Adrenal gland (tissue), 12 donors: ENCODE data around the gene DNM1. TPM values are rescaled to one million over a fixed set of nuclear protein-coding genes. Genes with fewer than 3 reads are reported as not detected.
A peak's percentile ranks its signal among the peaks of the same experiment; 100 is the strongest.

Experiments used
- DNase-seq, 7 donors: peaks; one replicate each; pipeline ENCODE4 v3.0.0-alpha.2; 2019 to 2020
- H3K27ac ChIP-seq, 5 donors: fragments of 200-600 bp; sonication (generic) in 4 of 5; 1 replicate in 3 of 5; 2 replicates in 2 of 5; pipeline versions ENCODE4 v1.5.1 to v1.8.0; 2016 to 2020; ENCODE audit warnings: mild to moderate bottlenecking in 1 of 5
- H3K27me3 ChIP-seq: fragments of 200-600 bp; 2 replicates; pipeline ENCODE4 v1.8.0; 2021
- H3K36me3 ChIP-seq, 2 donors: fragments of 200-600 bp; replicated peaks in 1 of 2; 1 replicate in 1 of 2; 2 replicates in 1 of 2; pipeline versions ENCODE4 v1.5.1 to v1.8.0; 2018 to 2022
- H3K4me1 ChIP-seq, 2 donors: fragments of 200-600 bp; replicated peaks in 1 of 2; 1 replicate in 1 of 2; 2 replicates in 1 of 2; pipeline versions ENCODE4 v1.5.1 to v1.8.0; 2018 to 2021
- H3K4me3 ChIP-seq, 4 donors: fragments of 200-600 bp; sonication (generic) in 3 of 4; one replicate each; pipeline ENCODE4 v1.5.1; 2016 to 2018
- H3K9me3 ChIP-seq, 3 donors: fragments of 200-600 bp; sonication (generic) in 1 of 3; replicated peaks in 1 of 3; 1 replicate in 2 of 3; 2 replicates in 1 of 3; pipeline versions ENCODE4 v1.5.1 to v1.8.0; 2016 to 2021
- CTCF ChIP-seq, 6 experiments: fragments of 450-650 bp in 4 of 6; fragments of 200-600 bp in 2 of 6; sonication (generic) in 1 of 6; IDR thresholded peaks; 1 replicate in 5 of 6; 2 replicates in 1 of 6; pipeline versions ENCODE4 v1.5.1 to v1.8.0; 2016 to 2021; ENCODE audit warnings: antibody characterized with exemption in 6 of 6, mild to moderate bottlenecking in 2 of 6, moderate library complexity in 1 of 6
- POLR2A ChIP-seq, 2 donors: fragments of 450-650 bp; IDR thresholded peaks; one replicate each; pipeline ENCODE4 v1.6.1; 2017; ENCODE audit warnings: antibody characterized with exemption in 2 of 2, mild to moderate bottlenecking in 2 of 2, moderate library complexity in 1 of 2
- WGBS, 4 donors: extraction: QIAGEN DNeasy Blood & Tissue Kit in 2 of 4; methylation state at CpG; one replicate each; pipeline versions ENCODE4 v1.1.5 to v1.1.7; 2013 to 2017; 5-methylcytosine and 5-hydroxymethylcytosine counted together
- intact Hi-C, 2 donors: fragments of 100-400 bp; cut with DNase I; formaldehyde crosslinking; loops; one replicate each; pipeline versions ENCODE4 v1.14.1 to v1.15.0; 2022 to 2023
- polyA plus RNA-seq, 3 donors: library from polyadenylated mRNA; stranded (reverse); fragments of 200-250 nt in 2 of 3; fragments of 350-450 nt in 1 of 3; fragmentation: Illumina TruSeq in 1 of 3; extraction: RNeasy Lipid Tissue Mini Kit (QIAGEN cat#74804) in 1 of 3; gene quantifications; one replicate each; pipeline ENCODE4 v1.2.3, GENCODE V29; 2013 to 2014
- total RNA-seq, 9 donors: library from RNA; depleted of rRNA in 4 of 9; stranded (reverse); fragments of >200 nt in 4 of 9; fragments of 120-200 nt in 1 of 9; fragmentation: NEBNext Ultra II Directional in 1 of 9; extraction: Animal tissue kit (Norgen Biotek cat#: 25700) in 1 of 9; gene quantifications; one replicate each; pipeline versions ENCODE4 v1.1.0 to v1.2.4, GENCODE V29; 2013 to 2023
- donor health status: healthy with polysubstance abuse.
- donor health status: Bipolar disorder and iron deficiency.
- donor health status: DM: yes; HTN: yes; CAD: no.
- donor health status: DM: no; HTN: no; CAD: no.
- donor health status: DM: no; HTN: no; CAD: no.
- donor health status: DM: yes; HTN: yes; CAD: no.

Gene DNM1
- total and polyA plus RNA-seq, 12 donors: 2.4 to 44.3 (median 12.2) TPM

- Histone ChIP-seq H3K27me3 (no peaks in the 10 kb centered on the region), H3K4me1 (peaks cover 27 to 41% of the 10 kb centered on the region in 2 donors), H3K4me3 (peak overlapping the region in 1 of 4 donors; percentile 11), H3K36me3 (peaks cover 0 to 33% of the 10 kb centered on the region in 2 donors), H3K27ac (peak overlapping the region in 4 of 5 donors; percentile 39 to 81 (median 79)), H3K9me3 (no peaks in the 10 kb centered on the region)
- TF ChIP-seq CTCF (IDR thresholded peaks at IDR 0.05): no peak
- peak in 1 of 2 donors; percentile 60 for TF ChIP-seq POLR2A (IDR thresholded peaks at IDR 0.05)
- 40 to 52% (median 51%) methylated on average over 8 to 10 of the region's 10 CpGs for WGBS, 4 donors
- intact Hi-C loops: no loop called here
- DNase-seq: peak; percentile 91 to 97 (median 96)
Measured at GRCh38 chr9:128162215-128163026, 40.8 kb upstream of the DNM1 start.

- H3K9me3 ChIP-seq: no peaks in the 10 kb centered on the region
- no peak overlapping the region for H3K4me3 ChIP-seq
- intact Hi-C loops: no loop called here
- 69 to 76% (median 73%) methylated on average over 5 to 6 of the region's 6 CpGs for WGBS, 4 donors
- peaks cover 27 to 41% of the 10 kb centered on the region in 2 donors for H3K4me1 ChIP-seq
- DNase-seq: peak in 2 of 7 donors; percentile 51 to 60
- H3K36me3 ChIP-seq: peaks cover 0 to 39% of the 10 kb centered on the region in 2 donors
- TF ChIP-seq CTCF (IDR thresholded peaks at IDR 0.05) (no peak), POLR2A (IDR thresholded peaks at IDR 0.05) (no peak)
- H3K27ac ChIP-seq: peak overlapping the region in 4 of 5 donors; percentile 39 to 81 (median 79)
- H3K27me3 ChIP-seq: no peaks in the 10 kb centered on the region
Measured at GRCh38 chr9:128163027-128163515, 40.1 kb upstream of the DNM1 start.

- H3K4me3 ChIP-seq: no peak overlapping the region
- intact Hi-C loops: no loop called here
- peaks cover 27 to 41% of the 10 kb centered on the region in 2 donors for H3K4me1 ChIP-seq
- DNase-seq: no peak
- TF ChIP-seq CTCF (IDR thresholded peaks at IDR 0.05): no peak
- no peak for TF ChIP-seq POLR2A (IDR thresholded peaks at IDR 0.05)
- peak overlapping the region in 3 of 5 donors; percentile 79 to 81 (median 79) for H3K27ac ChIP-seq
- H3K36me3 ChIP-seq: peaks cover 0 to 43% of the 10 kb centered on the region in 2 donors
- 95 to 98% (median 98%) methylated on average over 8 to 10 of the region's 10 CpGs for WGBS, 4 donors
- H3K9me3 ChIP-seq: no peaks in the 10 kb centered on the region
- H3K27me3 ChIP-seq: no peaks in the 10 kb centered on the region
Measured at GRCh38 chr9:128163523-128164306, 39.5 kb upstream of the DNM1 start.
